RPMI7951 (cell line): ENCODE results near the gene GRK7. TPM values are rescaled to one million over a fixed set of nuclear protein-coding genes. Genes with fewer than 3 reads are reported as not detected.

Experiments
- total RNA-seq: library from RNA; depleted of rRNA; stranded (reverse); fragments of >200 nt; shearing (Covaris generic); gene quantifications from 2 replicates; pipeline ENCODE4 v1.2.3, GENCODE V29; 2014; rRNA removed

GRK7 gene
- total RNA-seq, 1 experiment from 2014 or later = not detected

Other genes starting within 250 kb of the GRK7 start
- gene RNF7, start 25.1 kb upstream of the GRK7 start, total RNA-seq = 107 and 139 TPM in 2 replicates
- gene ATP1B3, start 113.2 kb downstream of the GRK7 start, total RNA-seq = 85.4 and 125 TPM in 2 replicates